Gastroesophageal sphincter (tissue), 4 donors: ENCODE measurements around the gene RXYLT1. TPM values are rescaled to one million over a fixed set of nuclear protein-coding genes. Genes with fewer than 3 reads are reported as not detected.

Experiments
- ATAC-seq: fragments of 150-250 bp; one replicate; pipeline ENCODE4 v1.9.1; 2016; ENCODE audit warnings: mild to moderate bottlenecking, moderate library complexity
- H3K27ac ChIP-seq, 4 donors: fragments of 200-600 bp; sonication (generic) in 3 of 4; 1 replicate in 3 of 4; 2 replicates in 1 of 4; pipeline ENCODE4 v1.5.1; 2016 to 2019
- H3K27me3 ChIP-seq: fragments of 200-600 bp; sonication (generic); one replicate; pipeline ENCODE4 v1.5.1; 2019
- H3K36me3 ChIP-seq, 2 donors: fragments of 200-600 bp; sonication (generic); one replicate each; pipeline ENCODE4 v1.5.1; 2019; ENCODE audit warnings: control low read depth in 1 of 2
- H3K4me1 ChIP-seq, 3 donors: fragments of 200-600 bp; sonication (generic); 1 replicate in 2 of 3; 2 replicates in 1 of 3; pipeline ENCODE4 v1.5.1; 2016 to 2019; ENCODE audit warnings: control low read depth in 2 of 3
- H3K4me3 ChIP-seq, 2 donors: fragments of 200-600 bp; sonication (generic); one replicate each; pipeline ENCODE4 v1.5.1; 2019; ENCODE audit warnings: mild to moderate bottlenecking in 1 of 2, moderate library complexity in 1 of 2
- H3K9me3 ChIP-seq, 3 donors: fragments of 200-600 bp; sonication (generic); one replicate each; pipeline ENCODE4 v1.5.1; 2017 to 2019; ENCODE audit warnings: control low read depth in 2 of 3
- CTCF ChIP-seq, 4 experiments: fragments of 200-600 bp in 2 of 4; fragments of 450-650 bp in 2 of 4; sonication (generic) in 1 of 4; IDR thresholded peaks; one replicate each; pipeline ENCODE4 v1.5.1; 2017 to 2019; ENCODE audit warnings: antibody characterized with exemption in 4 of 4, mild to moderate bottlenecking in 2 of 4, moderate library complexity in 2 of 4
- EP300 ChIP-seq: sonication (generic); formaldehyde crosslinking; IDR thresholded peaks from one replicate; pipeline ENCODE4 v1.6.1; 2017; ENCODE audit warnings: antibody characterized with exemption, mild to moderate bottlenecking
- POLR2A ChIP-seq, 2 donors: fragments of 450-650 bp; IDR thresholded peaks; one replicate each; pipeline ENCODE4 v1.6.1; 2017; ENCODE audit warnings: antibody characterized with exemption in 2 of 2, mild to moderate bottlenecking in 2 of 2, moderate library complexity in 1 of 2
- POLR2AphosphoS5 ChIP-seq: sonication (generic); formaldehyde crosslinking; IDR thresholded peaks from one replicate; pipeline ENCODE4 v1.6.1; 2017; ENCODE audit warnings: antibody characterized with exemption
- WGBS, 2 donors: methylation state at CpG; one replicate each; pipeline ENCODE4 v1.1.5; 2018; ENCODE audit warnings: low coverage in 1 of 2; 5-methylcytosine and 5-hydroxymethylcytosine counted together
- small RNA-seq, 4 donors: library from RNA; depleted of rRNA; stranded (forward); fragments of <200 nt; gene quantifications; one replicate each; pipeline ENCODE3, GENCODE V24; 2016
- total RNA-seq, 4 donors: library from RNA; depleted of rRNA; stranded (reverse); fragments of >200 nt; gene quantifications; one replicate each; pipeline ENCODE4 v1.1.0, GENCODE V29; 2016

RXYLT1 gene
- total RNA-seq, 4 donors from 2014 or later = 15.4 to 36.3 (median 20.4) TPM

GRCh38 chr12:63853978-63854377 is 74.3 kb downstream of the RXYLT1 start:
- no peak for TF ChIP-seq POLR2AphosphoS5
- no peak for TF ChIP-seq EP300
- no peak for TF ChIP-seq POLR2A (IDR thresholded peaks at IDR 0.05)
- TF ChIP-seq CTCF (IDR thresholded peaks at IDR 0.05) = no peak
- Histone ChIP-seq H3K9me3 (no peaks in the 10 kb centered on the region), H3K36me3 (no peaks in the 10 kb centered on the region), H3K27ac (no peak overlapping the region), H3K4me3 (no peak overlapping the region), H3K27me3 (no peaks in the 10 kb centered on the region), H3K4me1 (peaks cover 0 to 9% (median 0%) of the 10 kb centered on the region in 3 donors)
- ATAC-seq = no peak

- Histone ChIP-seq H3K27me3 (no peaks in the 10 kb centered on the region), H3K9me3 (no peaks in the 10 kb centered on the region), H3K27ac (no peak overlapping the region), H3K36me3 (no peaks in the 10 kb centered on the region), H3K4me1 (peaks cover 0 to 2% (median 0%) of the 10 kb centered on the region in 3 donors), H3K4me3 (no peak overlapping the region)
- WGBS, 2 donors = 90 to 100% methylated on average over 2 to 3 of the region's 3 CpGs
- no peak for ATAC-seq
- TF ChIP-seq EP300 = no peak
- TF ChIP-seq POLR2A (IDR thresholded peaks at IDR 0.05) = no peak
- TF ChIP-seq CTCF (IDR thresholded peaks at IDR 0.05) = no peak
- no peak for TF ChIP-seq POLR2AphosphoS5
Measured at GRCh38 chr12:63855299-63855698, 75.6 kb downstream of the RXYLT1 start.

GRCh38 chr12:63857771-63858670 is 78.3 kb downstream of the RXYLT1 start:
- Histone ChIP-seq H3K4me1 (peaks cover 0 to 16% (median 5%) of the 10 kb centered on the region in 3 donors), H3K27me3 (no peaks in the 10 kb centered on the region), H3K4me3 (no peak overlapping the region), H3K9me3 (no peaks in the 10 kb centered on the region), H3K27ac (no peak overlapping the region), H3K36me3 (no peaks in the 10 kb centered on the region)
- no peak for TF ChIP-seq POLR2AphosphoS5
- no peak for TF ChIP-seq EP300
- TF ChIP-seq CTCF (IDR thresholded peaks at IDR 0.05) = no peak
- no peak for TF ChIP-seq POLR2A (IDR thresholded peaks at IDR 0.05)
- no peak for ATAC-seq
- 66 to 67% methylated on average over 3 to 6 of the region's 6 CpGs for WGBS, 2 donors

Small RNAs within 50 kb of the gene (small RNA-seq; reads per million reads assigned to genes)
- gene AC084357.1 = 0 reads per million in 4 donors

Other genes starting within 250 kb of the RXYLT1 start
- gene DPY19L2, start 111.4 kb upstream of the RXYLT1 start, total RNA-seq = 10 to 100 TPM in 3 of 4 donors, 1 to 10 TPM in 1; 8.8 to 28.9 (median 13.3) TPM
- gene SRGAP1, start 64.8 kb downstream of the RXYLT1 start, total RNA-seq = 10 to 100 TPM in 2 of 4 donors, 1 to 10 TPM in 2; 7.2 to 22.9 (median 11.5) TPM